Activated CD8-positive, alpha-beta memory T cell treated with anti-CD3 and anti-CD28 coated beads, Interleukin-2, amount 10 ng/mL, durations not matched to agents 7 days and 5 days (primary cell): Measurements from ENCODE around the gene PCDH18. TPM values are rescaled to one million over a fixed set of nuclear protein-coding genes. Genes with fewer than 3 reads are reported as not detected.

Source experiments
- ATAC-seq: fragments of 150-1000 bp; cut with Tn5 transposase; one replicate; pipeline ENCODE4 v1.10.0; 2021; ENCODE audit warnings: moderate library complexity
- CTCF ChIA-PET: fragments of 350-600 bp; sonication (Branson Sonifier 250); formaldehyde crosslinking; loops from one replicate; lab custom pipeline; 2021; ENCODE audit warnings: antibody characterized with exemption; lab: Charles Lee
- DNase-seq: peaks from one replicate; pipeline ENCODE4 v3.0.0-alpha.2; 2020
- H3K27ac Mint-ChIP-seq: one replicate; pipeline ENCODE4 v1.8.0; 2021; ENCODE audit warnings: mild to moderate bottlenecking, mixed read lengths
- H3K27me3 Mint-ChIP-seq: one replicate; pipeline ENCODE4 v1.8.0; 2021; ENCODE audit warnings: mixed read lengths
- H3K36me3 Mint-ChIP-seq: one replicate; pipeline ENCODE4 v1.8.0; 2021; ENCODE audit warnings: mild to moderate bottlenecking, mixed read lengths
- H3K4me1 Mint-ChIP-seq: one replicate; pipeline ENCODE4 v1.8.0; 2021; ENCODE audit warnings: mixed read lengths
- H3K4me3 Mint-ChIP-seq: one replicate; pipeline ENCODE4 v1.8.0; 2021; ENCODE audit warnings: mild to moderate bottlenecking, moderate library complexity, mixed read lengths
- H3K9me3 Mint-ChIP-seq: one replicate; pipeline ENCODE4 v1.8.0; 2022; ENCODE audit warnings: low read depth, mixed read lengths
- total RNA-seq, 2 experiments: library from RNA; stranded (reverse); gene quantifications; one replicate each; pipeline ENCODE4 v1.2.3, GENCODE V29; 2021

PCDH18 gene
- total RNA-seq, 2 experiments from 2014 or later, result not detected

- ATAC-seq (no peak), DNase-seq (no peak)
- CTCF ChIA-PET, result no interaction called here
- Mint-ChIP-seq H3K27ac (no peak overlapping the region), H3K27me3 (no peaks in the 10 kb centered on the region), H3K4me1 (no peaks in the 10 kb centered on the region), H3K4me3 (no peak overlapping the region), H3K9me3 (no peaks in the 10 kb centered on the region), H3K36me3 (no peaks in the 10 kb centered on the region)
Observed at GRCh38 chr4:137536789-137537561, 4.7 kb upstream of the PCDH18 start.

GRCh38 chr4:137535718-137536117 lies 3.4 kb upstream of the PCDH18 start:
- CTCF ChIA-PET, result no interaction called here
- Mint-ChIP-seq H3K27me3 (no peaks in the 10 kb centered on the region), H3K36me3 (no peaks in the 10 kb centered on the region), H3K27ac (no peak overlapping the region), H3K9me3 (no peaks in the 10 kb centered on the region), H3K4me3 (no peak overlapping the region), H3K4me1 (no peaks in the 10 kb centered on the region)
- DNase-seq (no peak), ATAC-seq (no peak)

- Mint-ChIP-seq H3K4me3 (no peak overlapping the region), H3K4me1 (no peaks in the 10 kb centered on the region), H3K36me3 (no peaks in the 10 kb centered on the region), H3K27ac (no peak overlapping the region), H3K9me3 (no peaks in the 10 kb centered on the region), H3K27me3 (no peaks in the 10 kb centered on the region)
- ATAC-seq (no peak), DNase-seq (no peak)
- CTCF ChIA-PET, result interaction anchor here (1.2 kb wide), 1 partner anchor 27 kb away, joined by 3 read pairs; no protein-coding TSS in a partner anchor
Observed at GRCh38 chr4:137534516-137534915, 2.2 kb upstream of the PCDH18 start.

- H3K4me1 Mint-ChIP-seq, result no peaks in the 10 kb centered on the region
Observed at GRCh38 chr4:137533855-137534254, 1.6 kb upstream of the PCDH18 start.

GRCh38 chr4:137532869-137533236 lies 559 bp upstream of the PCDH18 start:
- H3K4me1 Mint-ChIP-seq, result no peaks in the 10 kb centered on the region
- H3K4me3 Mint-ChIP-seq, result no peak overlapping the region
- ATAC-seq (no peak), DNase-seq (no peak)
- no peaks in the 10 kb centered on the region for H3K9me3 Mint-ChIP-seq
- H3K27me3 Mint-ChIP-seq, result no peaks in the 10 kb centered on the region
- CTCF ChIA-PET, result no interaction called here
- no peak overlapping the region for H3K27ac Mint-ChIP-seq
- no peaks in the 10 kb centered on the region for H3K36me3 Mint-ChIP-seq

More at GRCh38 chr4:137533855-137534254, 1.6 kb upstream of the PCDH18 start:
- Mint-ChIP-seq H3K36me3 (no peaks in the 10 kb centered on the region), H3K4me3 (no peak overlapping the region), H3K27ac (no peak overlapping the region), H3K27me3 (no peaks in the 10 kb centered on the region), H3K9me3 (no peaks in the 10 kb centered on the region)
- DNase-seq, result no peak
- CTCF ChIA-PET, result no interaction called here
- no peak for ATAC-seq

GRCh38 chr4:137531168-137531985 lies 917 bp downstream of the PCDH18 start:
- CTCF ChIA-PET, result no interaction called here
- H3K27ac Mint-ChIP-seq, result no peak overlapping the region
- no peaks in the 10 kb centered on the region for H3K27me3 Mint-ChIP-seq
- no peak overlapping the region for H3K4me3 Mint-ChIP-seq
- H3K9me3 Mint-ChIP-seq, result no peaks in the 10 kb centered on the region
- no peak for DNase-seq
- no peaks in the 10 kb centered on the region for H3K4me1 Mint-ChIP-seq
- no peaks in the 10 kb centered on the region for H3K36me3 Mint-ChIP-seq
- ATAC-seq, result no peak

- ATAC-seq (no peak), DNase-seq (no peak)
- Mint-ChIP-seq H3K27me3 (no peaks in the 10 kb centered on the region), H3K4me3 (no peak overlapping the region), H3K36me3 (no peaks in the 10 kb centered on the region), H3K9me3 (no peaks in the 10 kb centered on the region), H3K27ac (no peak overlapping the region), H3K4me1 (no peaks in the 10 kb centered on the region)
- CTCF ChIA-PET, result no interaction called here
Observed at GRCh38 chr4:137530176-137530575, 2.1 kb downstream of the PCDH18 start.

GRCh38 chr4:137529432-137529831 lies 2.9 kb downstream of the PCDH18 start:
- H3K27me3 Mint-ChIP-seq, result no peaks in the 10 kb centered on the region
- no peak overlapping the region for H3K27ac Mint-ChIP-seq
- ATAC-seq, result no peak
- H3K36me3 Mint-ChIP-seq, result no peaks in the 10 kb centered on the region
- no peaks in the 10 kb centered on the region for H3K9me3 Mint-ChIP-seq
- no peaks in the 10 kb centered on the region for H3K4me1 Mint-ChIP-seq
- CTCF ChIA-PET, result no interaction called here
- DNase-seq, result no peak
- no peak overlapping the region for H3K4me3 Mint-ChIP-seq

- no peak for ATAC-seq
- H3K4me1 Mint-ChIP-seq, result no peaks in the 10 kb centered on the region
- no peak overlapping the region for H3K27ac Mint-ChIP-seq
- DNase-seq, result no peak
- no peaks in the 10 kb centered on the region for H3K36me3 Mint-ChIP-seq
- no peak overlapping the region for H3K4me3 Mint-ChIP-seq
- no peaks in the 10 kb centered on the region for H3K9me3 Mint-ChIP-seq
- CTCF ChIA-PET, result no interaction called here
- H3K27me3 Mint-ChIP-seq, result no peaks in the 10 kb centered on the region
Observed at GRCh38 chr4:137528673-137529072, 3.6 kb downstream of the PCDH18 start.

- Mint-ChIP-seq H3K27me3 (no peaks in the 10 kb centered on the region), H3K4me1 (no peaks in the 10 kb centered on the region), H3K27ac (no peak overlapping the region), H3K9me3 (no peaks in the 10 kb centered on the region), H3K36me3 (no peaks in the 10 kb centered on the region), H3K4me3 (no peak overlapping the region)
- CTCF ChIA-PET, result no interaction called here
- ATAC-seq, result no peak
- no peak for DNase-seq
Observed at GRCh38 chr4:137526681-137527080, 5.6 kb downstream of the PCDH18 start.

GRCh38 chr4:137524725-137525369 lies 7.4 kb downstream of the PCDH18 start:
- no peaks in the 10 kb centered on the region for H3K36me3 Mint-ChIP-seq
- no peaks in the 10 kb centered on the region for H3K4me1 Mint-ChIP-seq
- no peaks in the 10 kb centered on the region for H3K27me3 Mint-ChIP-seq
- H3K27ac Mint-ChIP-seq, result no peak overlapping the region
- no peaks in the 10 kb centered on the region for H3K9me3 Mint-ChIP-seq
- no peak for DNase-seq
- no peak for ATAC-seq
- no peak overlapping the region for H3K4me3 Mint-ChIP-seq
- CTCF ChIA-PET, result no interaction called here

- Mint-ChIP-seq H3K4me3 (no peak overlapping the region), H3K27me3 (no peaks in the 10 kb centered on the region), H3K36me3 (no peaks in the 10 kb centered on the region), H3K9me3 (no peaks in the 10 kb centered on the region), H3K4me1 (no peaks in the 10 kb centered on the region), H3K27ac (no peak overlapping the region)
- DNase-seq (no peak), ATAC-seq (no peak)
- CTCF ChIA-PET, result no interaction called here
Observed at GRCh38 chr4:137523329-137523728, 9.0 kb downstream of the PCDH18 start.

GRCh38 chr4:137521053-137521452 lies 11.2 kb downstream of the PCDH18 start:
- CTCF ChIA-PET, result no interaction called here
- H3K4me1 Mint-ChIP-seq, result no peaks in the 10 kb centered on the region
- H3K27me3 Mint-ChIP-seq, result no peaks in the 10 kb centered on the region
- DNase-seq (no peak), ATAC-seq (no peak)
- H3K27ac Mint-ChIP-seq, result no peak overlapping the region
- no peaks in the 10 kb centered on the region for H3K9me3 Mint-ChIP-seq
- H3K36me3 Mint-ChIP-seq, result no peaks in the 10 kb centered on the region
- no peak overlapping the region for H3K4me3 Mint-ChIP-seq
